ENCODE results near the gene FN3K. TPM values are rescaled to one million over a fixed set of nuclear protein-coding genes. Genes with fewer than 3 reads are reported as not detected.

Gene FN3K
- polyA plus RNA-seq, 2 of the 4 experiments (the other 2 are of a cell fraction), result 1.3 to 13.2 TPM

DNA sequence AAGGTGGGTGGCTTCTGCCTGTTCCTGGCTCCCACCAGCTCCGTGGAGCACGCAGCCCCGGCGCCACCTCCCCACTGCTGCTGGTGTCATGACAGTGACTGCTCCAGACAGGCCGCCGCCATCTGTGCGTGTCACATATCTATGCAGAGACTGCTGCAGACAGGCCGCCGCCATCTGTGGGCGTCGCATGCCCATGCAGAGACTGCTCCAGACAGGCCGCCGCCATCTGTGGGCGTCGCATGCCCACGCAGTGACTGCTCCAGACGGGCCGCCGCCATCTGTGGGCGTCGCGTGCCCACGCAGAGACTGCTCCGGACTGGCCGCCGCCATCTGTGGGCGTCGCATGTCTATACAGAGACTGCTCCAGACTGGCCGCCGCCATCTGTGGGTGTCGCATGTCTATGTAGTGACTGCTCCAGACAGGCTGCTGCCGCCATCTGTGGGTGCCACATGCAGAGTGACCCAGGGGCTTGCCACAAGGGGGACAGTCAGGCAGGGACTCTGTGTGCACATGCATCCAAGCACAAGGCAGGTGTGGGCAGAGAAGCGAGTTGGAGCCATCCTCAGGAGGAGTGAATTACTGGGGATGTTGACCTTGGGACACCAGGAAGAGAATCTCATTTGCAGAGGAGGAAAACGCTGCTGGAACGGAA lies 22.2 kb upstream of the FN3K start:
- no peak for TF ChIP-seq CBX8 (IDR thresholded peaks at IDR 0.05)
- TF ChIP-seq BCL3 (IDR thresholded peaks at IDR 0.05), result no peak
- peaks cover 15% of the 10 kb centered on the region for H3K4me1 ChIP-seq

DNA sequence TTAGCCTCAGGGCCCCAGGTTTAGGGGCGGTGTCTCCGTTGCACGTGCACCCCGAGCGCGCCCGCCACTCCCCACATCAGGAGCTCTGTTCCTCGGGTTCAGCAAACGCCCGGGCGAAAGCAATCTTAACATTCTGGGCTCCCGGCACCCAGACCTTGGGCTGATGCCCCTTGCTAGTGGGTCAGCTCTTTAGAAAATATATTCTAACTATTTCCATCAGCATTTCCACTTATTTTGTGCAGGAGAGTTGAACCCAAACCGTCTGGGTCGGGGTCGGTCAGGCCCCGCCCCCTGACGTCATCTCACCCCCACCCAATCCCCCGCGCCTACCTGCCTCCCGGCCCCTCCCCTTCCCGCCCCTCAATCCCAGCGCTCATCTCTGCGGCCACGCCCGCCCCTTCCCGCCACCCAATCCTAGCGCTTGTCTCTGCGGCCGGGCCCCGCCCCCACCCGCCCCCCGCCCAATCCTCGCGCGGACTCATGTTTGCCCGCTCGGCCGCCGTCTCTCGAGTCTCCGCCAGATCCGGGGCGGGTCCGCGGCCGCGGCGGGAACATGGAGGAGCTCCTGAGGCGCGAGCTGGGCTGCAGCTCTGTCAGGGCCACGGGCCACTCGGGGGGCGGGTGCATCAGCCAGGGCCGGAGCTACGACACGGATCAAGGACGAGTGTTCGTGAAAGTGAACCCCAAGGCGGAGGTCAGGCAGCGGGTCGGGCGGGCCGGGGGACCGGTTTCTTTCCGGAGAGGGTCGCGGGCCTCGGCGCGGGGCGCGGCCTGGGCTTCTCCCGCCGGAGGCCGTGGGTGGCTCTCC lies 19.0 kb upstream of the FN3K start, which contains the start of gene FN3KRP:
TSS of gene FN3KRP (plus strand) at position 504 of the 808 bp plus-strand sequence. CDS start at position 554, 50 bp downstream.
- peak; percentile 85 to 92 for ATAC-seq
- FAIRE-seq, result no peak
- peak within 1 kb of the TSS; percentile 76 for H3K4me2 ChIP-seq
- CTCF ChIA-PET, result interaction anchor here (0.5 to 2.9 kb wide), 9 partner anchors 9 to 85 kb away, joined by 3 to 13 read pairs (median 3); no protein-coding TSS in a partner anchor
- peak within 1 kb of the TSS; percentile 70 to 87 for H3K27ac ChIP-seq
- peak within 1 kb of the TSS; percentile 76 for H3K4me3 ChIP-seq
- peaks cover 10% of the 10 kb centered on the region for H3K4me1 ChIP-seq
- 4% methylated on average over 25 of the region's 75 CpGs for WGBS (ENCODE audit: missing lambda C conversion rate)
- POLR2A ChIA-PET, result interaction anchor here (0.6 to 1.8 kb wide), 5 partner anchors 17 to 216 kb away, joined by 3 to 5 read pairs (median 3); partner anchors contain the start of gene FN3K
- DNase-seq (ENCODE audit: low read depth in 1 of 2, low spot score in 1 of 2), result peak; percentile 96 to 99
- H3K9me3 ChIP-seq, result no peaks in the 10 kb centered on the region
- peak; percentile 38 to 82; a peak in 2 of 5 replicates for TF ChIP-seq JUN (IDR thresholded peaks at IDR 0.05)
- TF ChIP-seq, protein P1, sequence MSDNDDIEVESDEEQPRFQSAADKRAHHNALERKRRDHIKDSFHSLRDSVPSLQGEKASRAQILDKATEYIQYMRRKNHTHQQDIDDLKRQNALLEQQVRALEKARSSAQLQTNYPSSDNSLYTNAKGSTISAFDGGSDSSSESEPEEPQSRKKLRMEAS (IDR thresholded peaks at IDR 0.05), result peak; percentile 64
- peak; percentile 66 for TF ChIP-seq E2F6 (IDR thresholded peaks at IDR 0.05; ENCODE audit: borderline replicate concordance, low read depth)
- TF ChIP-seq RARB (CRISPR knock-in tag; IDR thresholded peaks at IDR 0.05), result no peak
- TF ChIP-seq BHLHE40 (IDR thresholded peaks at IDR 0.05; ENCODE audit: low read depth, low read length), result peak; percentile 47; the same call in 1 of the 2 replicates
- peak; percentile 76 for TF ChIP-seq KDM5A (IDR thresholded peaks at IDR 0.05)
- no peak for TF ChIP-seq ZC3H11A (IDR thresholded peaks at IDR 0.05)
- TF ChIP-seq FOSL2 (IDR thresholded peaks at IDR 0.05), result no peak
- TF ChIP-seq FOSL2 (CRISPR knock-in tag; IDR thresholded peaks at IDR 0.05), result no peak
- 0 out of 2 replicates have a peak, but pooled peaks have one; percentile 13 for TF ChIP-seq GATA3 (IDR thresholded peaks at IDR 0.05; ENCODE audit: borderline replicate concordance)
- TF ChIP-seq PHF8 (IDR thresholded peaks at IDR 0.05; ENCODE audit: borderline replicate concordance, low read depth), result 0 out of 2 replicates have a peak, but pooled peaks have one; percentile 65
- TF ChIP-seq CBX2 (IDR thresholded peaks at IDR 0.05; ENCODE audit: borderline replicate concordance, low read depth), result no peak
- no peak for TF ChIP-seq HEYL (CRISPR knock-in tag; IDR thresholded peaks at IDR 0.05)
- no peak for TF ChIP-seq CHD4 (IDR thresholded peaks at IDR 0.05; ENCODE audit: borderline replicate concordance)
- TF ChIP-seq MYC (IDR thresholded peaks at IDR 0.05; ENCODE audit: borderline replicate concordance, low read length), result no peak
- TF ChIP-seq NPAS2 (CRISPR knock-in tag; IDR thresholded peaks at IDR 0.05; ENCODE audit: borderline replicate concordance), result no peak
- TF ChIP-seq CHD2 (IDR thresholded peaks at IDR 0.05; ENCODE audit: low read length, partially characterized antibody), result no peak
- peak; percentile 79 for TF ChIP-seq POLR2A (IDR thresholded peaks at IDR 0.05; ENCODE audit: low read length)
- no peak for TF ChIP-seq RFX5 (IDR thresholded peaks at IDR 0.05)
- no peak for TF ChIP-seq RCOR1 (IDR thresholded peaks at IDR 0.05; ENCODE audit: low read depth, low read length)
- 0 out of 2 replicates have a peak, but pooled peaks have one; percentile 17 for TF ChIP-seq TP53 (CRISPR knock-in tag; IDR thresholded peaks at IDR 0.05)
- no peak for TF ChIP-seq SREBF2 (IDR thresholded peaks at IDR 0.05)

More for the DNA sequence above, 22.2 kb upstream of the FN3K start:
- DNase-seq (ENCODE audit: low read depth in 1 of 2, low spot score in 1 of 2) (no peak), FAIRE-seq (no peak), ATAC-seq (no peak)
- POLR2A ChIA-PET, result no interaction called here
- CTCF ChIA-PET, result interaction anchor here (1.2 to 2.2 kb wide), 4 partner anchors 44 to 63 kb away, joined by 3 to 15 read pairs (median 5); no protein-coding TSS in a partner anchor
- no peak overlapping the region for H3K4me2 ChIP-seq
- 86% methylated on average over 18 of the region's 35 CpGs for WGBS (ENCODE audit: missing lambda C conversion rate)
- no peak overlapping the region for H3K4me3 ChIP-seq
- H3K27ac ChIP-seq, result no peak overlapping the region
- H3K9me3 ChIP-seq, result no peaks in the 10 kb centered on the region
